DOHH2 (cell line): ENCODE results near the gene CAMSAP2.

ENCODE experiments used
- CTCF ChIP-seq: fragments of 200-600 bp; sonication (generic); IDR thresholded peaks from one replicate; pipeline ENCODE4 v1.5.1; 2014; ENCODE audit warnings: antibody characterized with exemption, mild to moderate bottlenecking, low read depth, low read length; ENCODE audit not compliant: poor library complexity, severe bottlenecking
- EZH2phosphoT487 ChIP-seq: fragments of 200-600 bp; sonication (generic); IDR thresholded peaks from 2 replicates; pipeline ENCODE4 v1.6.1; 2017; ENCODE audit warnings: borderline replicate concordance, mild to moderate bottlenecking, antibody characterized with exemption, low read length, moderate library complexity, mixed read lengths

GRCh38 chr1:200787896-200788387 is 49.2 kb downstream of the CAMSAP2 start:
- TF ChIP-seq CTCF (no peak), EZH2phosphoT487 (no peak)
